Heart right ventricle (tissue), 16 donors: ENCODE data around the gene SHISA6. TPM values are rescaled to one million over a fixed set of nuclear protein-coding genes. Genes with fewer than 3 reads are reported as not detected.

Source experiments
- ATAC-seq, 8 donors: fragments of 200-7000 bp; cut with Tn5 transposase; one replicate each; pipeline ENCODE4 v1.9.1; 2020; ENCODE audit warnings: mild to moderate bottlenecking in 8 of 8, moderate library complexity in 8 of 8, moderate number of reproducible peaks in 1 of 8
- DNase-seq, 2 donors: peaks; one replicate each; pipeline ENCODE4 v3.0.0-alpha.2; 2020
- H3K27ac ChIP-seq, 10 donors: fragments of 200-600 bp; sonication (generic) in 2 of 10; one replicate each; pipeline versions ENCODE4 v1.5.0 to v1.8.0; 2020 to 2022; ENCODE audit warnings: mild to moderate bottlenecking in 3 of 10
- H3K27me3 ChIP-seq, 7 donors: fragments of 200-600 bp; one replicate each; pipeline ENCODE4 v1.8.0; 2021 to 2022; ENCODE audit warnings: mild to moderate bottlenecking in 2 of 7
- H3K36me3 ChIP-seq, 9 donors: fragments of 200-600 bp; sonication (generic) in 1 of 9; one replicate each; pipeline versions ENCODE4 v1.5.0 to v1.8.0; 2020 to 2022; ENCODE audit warnings: mild to moderate bottlenecking in 2 of 9
- H3K4me1 ChIP-seq, 9 donors: fragments of 200-600 bp; sonication (generic) in 1 of 9; one replicate each; pipeline versions ENCODE4 v1.5.0 to v1.8.0; 2020 to 2022; ENCODE audit warnings: mild to moderate bottlenecking in 4 of 9
- H3K4me3 ChIP-seq, 10 donors: fragments of 200-600 bp; sonication (generic) in 2 of 10; one replicate each; pipeline versions ENCODE4 v1.5.0 to v1.8.0; 2020 to 2022; ENCODE audit warnings: mild to moderate bottlenecking in 7 of 10, moderate library complexity in 2 of 10
- H3K9me3 ChIP-seq, 11 donors: fragments of 200-600 bp in 10 of 11; sonication (generic) in 2 of 11; one replicate each; pipeline versions ENCODE4 v1.5.0 to v1.8.0; 2013 to 2022; ENCODE audit warnings: mild to moderate bottlenecking in 2 of 11, control low read depth in 1 of 11, moderate library complexity in 1 of 11
- CTCF ChIP-seq, 9 donors: fragments of 200-600 bp; sonication (generic) in 2 of 9; IDR thresholded peaks; one replicate each; pipeline versions ENCODE4 v1.5.0 to v1.8.0; 2021 to 2022; ENCODE audit warnings: antibody characterized with exemption in 9 of 9, mild to moderate bottlenecking in 5 of 9, moderate library complexity in 1 of 9
- WGBS, 2 donors: extraction: QIAGEN DNeasy Blood & Tissue Kit; methylation state at CpG; one replicate each; pipeline ENCODE4 v1.1.7; 2013; ENCODE audit warnings: inconsistent platforms in 1 of 2; 5-methylcytosine and 5-hydroxymethylcytosine counted together
- intact Hi-C, 10 donors: fragments of 100-400 bp; cut with DNase I; formaldehyde crosslinking; loops; one replicate each; pipeline versions ENCODE4 v1.11.1 to v1.14.2; 2022
- polyA plus RNA-seq, 2 donors: library from polyadenylated mRNA; stranded (reverse); fragments of 200-250 nt; gene quantifications; one replicate each; pipeline ENCODE4 v1.2.3, GENCODE V29; 2013
- total RNA-seq, 10 donors: library from RNA; stranded (reverse); fragmentation: NEBNext Ultra II Directional in 3 of 10; extraction: Animal tissue kit (Norgen Biotek cat#: 25700) in 3 of 10; gene quantifications; one replicate each; pipeline versions ENCODE4 v1.2.1 to v1.2.4, GENCODE V29; 2021 to 2023
- donor health status: Arrhythmogenic right ventricular cardiomyopathy.
- donor health status: ischemic (EF 13 %, LVEDD 7.1; RV severe dilation, severe dysfunction).
- donor health status: healthy with polysubstance abuse.
- donor health status: DM: no; HTN: yes; CAD: no.
- donor health status: DM: no; HTN: no; CAD: no.
- donor health status: ischemic (EF 25% LVEDD 6.9; RV normal size, moderate dysfunction).
- donor health status: ischemic (EF 25% LVEDD 5.7; RV mildly dilated, moderate dysfunction).
- donor health status: healthy.
- donor health status: DM: yes; HTN: yes; CAD: no.
- donor health status: Ischemic cardiomyopathy.
- donor health status: ischemic (EF 35%, LVEDD 5.7; RV mildly dilated, moderate dysfunction).
- donor health status: nonischemic (EF 11% LVEDD 7.7; RV severe dilation, severe dysfunction).
- donor health status: DM: yes; HTN: yes; CAD: no.
- donor health status: PGD.
- donor health status: ischemic (EF 29% LVEDD 5.4; RV normal size, mild dysfunction).
- donor health status: nonischemic (EF 23%, LVEDD 6.1; RV moderate dilation, normal function).

Gene SHISA6
- total and polyA plus RNA-seq, 12 donors, result 0.06 to 0.66 (median 0.23) TPM

- H3K36me3 ChIP-seq, result no peaks in the 10 kb centered on the region
- WGBS, 2 donors, result 40 to 41% methylated on average over 2 of the region's 2 CpGs
- no peak for TF ChIP-seq CTCF (IDR thresholded peaks at IDR 0.05)
- no peak for DNase-seq
- peaks cover 0 to 5% (median 0%) of the 10 kb centered on the region in 11 donors for H3K9me3 ChIP-seq
- no peak overlapping the region for H3K4me3 ChIP-seq
- H3K4me1 ChIP-seq, result no peaks in the 10 kb centered on the region
- H3K27ac ChIP-seq, result no peak overlapping the region
- peaks cover 0 to 22% (median 7%) of the 10 kb centered on the region in 7 donors for H3K27me3 ChIP-seq
- intact Hi-C loops, result loop anchor here in 1 of 10 donors (10.0 kb wide), 1 partner anchor 77 kb away; no protein-coding TSS in a partner anchor
- no peak for ATAC-seq
Measured at GRCh38 chr17:11487469-11487868, 246.5 kb downstream of the SHISA6 start.

- H3K9me3 ChIP-seq, result peaks cover 0 to 5% (median 0%) of the 10 kb centered on the region in 11 donors
- no peaks in the 10 kb centered on the region for H3K4me1 ChIP-seq
- no peaks in the 10 kb centered on the region for H3K36me3 ChIP-seq
- H3K4me3 ChIP-seq, result no peak overlapping the region
- intact Hi-C loops, result loop anchor here in 1 of 10 donors (10.0 kb wide), 1 partner anchor 76 kb away; no protein-coding TSS in a partner anchor
- H3K27me3 ChIP-seq, result peaks cover 0 to 17% (median 7%) of the 10 kb centered on the region in 7 donors
- H3K27ac ChIP-seq, result no peak overlapping the region
- 85 to 88% methylated on average over 3 of the region's 3 CpGs for WGBS, 2 donors
- ATAC-seq, result no peak
- no peak for TF ChIP-seq CTCF (IDR thresholded peaks at IDR 0.05)
- no peak for DNase-seq
Measured at GRCh38 chr17:11488407-11488806, 247.4 kb downstream of the SHISA6 start.

DNA sequence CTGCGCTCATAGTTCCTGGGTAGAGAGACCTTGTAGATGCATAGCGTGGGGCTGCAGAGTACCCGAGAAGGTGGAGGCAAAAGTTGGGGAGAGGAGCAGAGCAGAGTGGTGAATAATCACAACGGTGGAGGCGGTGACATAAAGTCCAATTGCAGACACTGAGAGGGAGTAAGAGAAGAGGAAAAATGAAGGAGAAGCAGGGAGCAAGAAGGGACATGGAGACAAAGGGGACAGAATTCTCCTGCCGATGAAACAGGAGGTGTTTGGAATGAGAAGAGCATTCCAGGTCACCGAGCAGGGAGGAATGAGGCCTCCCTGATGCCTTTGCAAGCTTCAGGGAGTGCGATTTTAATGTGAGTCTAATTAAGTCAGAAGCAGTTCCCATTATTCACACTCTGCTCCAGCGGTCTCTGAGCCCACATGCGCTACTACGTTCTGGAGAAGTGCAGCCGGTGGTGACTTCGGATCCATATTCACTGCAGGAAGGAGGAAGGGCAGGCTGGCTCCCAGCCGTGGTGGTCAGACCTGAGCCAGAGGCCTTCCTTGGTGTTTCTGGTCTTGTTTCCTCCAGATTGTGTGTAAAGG is 249.2 kb downstream of the SHISA6 start:
- H3K9me3 ChIP-seq, result peaks cover 0 to 5% (median 0%) of the 10 kb centered on the region in 11 donors
- DNase-seq (no peak), ATAC-seq (no peak)
- no peaks in the 10 kb centered on the region for H3K4me1 ChIP-seq
- TF ChIP-seq CTCF (IDR thresholded peaks at IDR 0.05), result no peak
- no peak overlapping the region for H3K4me3 ChIP-seq
- intact Hi-C loops, result no loop called here
- H3K36me3 ChIP-seq, result no peaks in the 10 kb centered on the region
- no peak overlapping the region for H3K27ac ChIP-seq
- H3K27me3 ChIP-seq, result peaks cover 0 to 17% (median 7%) of the 10 kb centered on the region in 7 donors
- 82 to 86% methylated on average over 14 of the region's 14 CpGs for WGBS, 2 donors

- no peak overlapping the region for H3K4me3 ChIP-seq
- peaks cover 0 to 15% (median 5%) of the 10 kb centered on the region in 7 donors for H3K27me3 ChIP-seq
- H3K4me1 ChIP-seq, result no peaks in the 10 kb centered on the region
- ATAC-seq (no peak), DNase-seq (no peak)
- no peak overlapping the region for H3K27ac ChIP-seq
- TF ChIP-seq CTCF (IDR thresholded peaks at IDR 0.05), result no peak
- 86 to 95% methylated on average over 1 of the region's 1 CpG for WGBS, 2 donors
- intact Hi-C loops, result no loop called here
- peaks cover 0 to 5% (median 0%) of the 10 kb centered on the region in 11 donors for H3K9me3 ChIP-seq
- H3K36me3 ChIP-seq, result no peaks in the 10 kb centered on the region
Measured at GRCh38 chr17:11492511-11492910, 251.5 kb downstream of the SHISA6 start.
